Nephron (organoid): ENCODE results near the gene ASTN2.

Experiments used
- H3K27ac Mint-ChIP-seq, 3 experiments: 2 replicates each; pipeline ENCODE4 v1.8.0; 2020; ENCODE audit warnings: mixed read lengths in 3 of 3, mild to moderate bottlenecking in 2 of 3, moderate library complexity in 1 of 3
- H3K27me3 Mint-ChIP-seq: 2 replicates; pipeline ENCODE4 v1.8.0; 2021; ENCODE audit warnings: low read depth, mild to moderate bottlenecking, moderate library complexity, mixed read lengths
- H3K36me3 Mint-ChIP-seq: 2 replicates; pipeline ENCODE4 v1.8.0; 2020; ENCODE audit warnings: low read depth, mixed read lengths
- H3K4me1 Mint-ChIP-seq: 2 replicates; pipeline ENCODE4 v1.8.0; 2020; ENCODE audit warnings: mixed read lengths
- H3K4me3 Mint-ChIP-seq, 3 experiments: 2 replicates each; pipeline ENCODE4 v1.8.0; 2020; ENCODE audit warnings: mild to moderate bottlenecking in 3 of 3, mixed read lengths in 3 of 3, moderate library complexity in 2 of 3
- H3K9me3 Mint-ChIP-seq: 2 replicates; pipeline ENCODE4 v1.8.0; 2020; ENCODE audit warnings: mixed read lengths
- CTCF ChIP-seq, 3 experiments: fragments of 200-600 bp; sonication (generic); IDR thresholded peaks; one replicate each; pipeline ENCODE4 v1.5.0; 2021; ENCODE audit warnings: antibody characterized with exemption in 3 of 3; ENCODE audit not compliant: unreplicated experiment in 3 of 3

ASTN2 gene

DNA sequence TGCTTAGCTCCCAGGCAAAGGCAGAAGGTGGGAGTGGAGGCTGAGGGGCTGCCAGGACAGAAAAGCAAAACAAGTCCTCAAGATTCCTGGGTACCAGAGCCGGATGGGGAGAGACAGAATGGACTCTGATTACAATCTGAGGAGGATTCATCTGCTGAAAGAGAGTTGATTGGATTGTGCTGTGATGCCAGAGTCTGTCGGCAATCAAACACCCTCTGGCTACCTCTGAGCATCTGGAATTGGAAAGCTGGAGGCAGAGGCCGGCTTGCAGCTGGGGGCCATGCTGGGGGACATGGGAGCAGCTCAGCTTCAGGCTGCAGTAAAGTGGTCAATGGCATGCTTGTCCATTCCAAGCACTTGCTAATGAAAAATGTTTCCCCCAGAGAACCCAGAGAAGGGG, 59.3 kb downstream of the ASTN2 start:
- no peaks in the 10 kb centered on the region for H3K36me3 Mint-ChIP-seq
- H3K27me3 Mint-ChIP-seq: peaks cover 7% of the 10 kb centered on the region
- no peak for TF ChIP-seq CTCF (IDR thresholded peaks at IDR 0.05; ENCODE audit: unreplicated experiment in 3 of 3)
- no peak overlapping the region for H3K4me3 Mint-ChIP-seq
- peaks cover 12% of the 10 kb centered on the region for H3K4me1 Mint-ChIP-seq
- no peak overlapping the region for H3K27ac Mint-ChIP-seq
- H3K9me3 Mint-ChIP-seq: no peaks in the 10 kb centered on the region

- Mint-ChIP-seq H3K36me3 (no peaks in the 10 kb centered on the region), H3K4me3 (no peak overlapping the region), H3K27ac (no peak overlapping the region), H3K27me3 (peaks cover 7% of the 10 kb centered on the region), H3K9me3 (no peaks in the 10 kb centered on the region), H3K4me1 (peaks cover 7% of the 10 kb centered on the region)
- TF ChIP-seq CTCF (IDR thresholded peaks at IDR 0.05; ENCODE audit: unreplicated experiment in 3 of 3): no peak
These were observed 59.9 kb downstream of the ASTN2 start for GRCh38 chr9:117354997-117355396.

- Mint-ChIP-seq H3K36me3 (no peaks in the 10 kb centered on the region), H3K27me3 (peaks cover 4% of the 10 kb centered on the region), H3K9me3 (no peaks in the 10 kb centered on the region), H3K4me3 (no peak overlapping the region), H3K4me1 (peaks cover under 1% of the 10 kb centered on the region), H3K27ac (no peak overlapping the region)
- TF ChIP-seq CTCF (IDR thresholded peaks at IDR 0.05; ENCODE audit: unreplicated experiment in 3 of 3): no peak
These were observed 60.5 kb downstream of the ASTN2 start for GRCh38 chr9:117354244-117354847.

DNA sequence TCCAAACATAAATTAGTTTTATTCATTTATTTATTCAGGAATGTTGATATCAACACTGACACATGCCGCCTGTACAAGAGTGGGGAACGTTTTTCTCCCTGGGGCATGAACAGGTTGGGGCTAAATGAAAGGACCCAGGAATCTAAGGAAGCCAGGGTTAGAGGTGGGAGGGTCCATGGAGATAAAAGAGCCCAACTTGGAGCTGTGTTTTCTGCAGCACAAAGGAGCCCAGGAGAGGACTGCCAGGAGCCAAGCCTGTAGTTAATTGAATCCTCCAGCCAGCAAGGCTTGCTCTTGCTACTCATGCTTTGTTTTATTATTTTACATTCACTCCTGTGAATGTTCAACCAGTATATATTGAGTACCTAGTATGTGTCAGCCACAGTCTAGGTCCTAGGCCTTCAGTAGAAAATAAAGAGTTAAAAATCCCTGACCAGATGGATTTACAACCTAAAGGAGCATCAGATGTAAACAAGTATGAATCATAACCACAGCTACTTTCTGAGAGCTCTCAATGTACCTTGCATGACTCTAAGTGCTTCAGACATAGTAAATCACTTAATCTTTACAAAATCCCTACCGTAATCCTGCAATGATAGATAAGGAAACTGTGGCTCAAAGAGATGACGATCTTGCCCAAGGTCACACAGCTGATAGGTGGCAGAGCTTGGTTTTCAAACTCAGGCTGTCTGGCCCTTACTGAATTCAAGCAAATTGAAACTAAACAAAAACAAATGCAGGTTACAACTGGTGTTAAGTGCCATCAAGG, 69.8 kb downstream of the ASTN2 start:
- no peak overlapping the region for H3K4me3 Mint-ChIP-seq
- H3K27me3 Mint-ChIP-seq: no peaks in the 10 kb centered on the region
- no peaks in the 10 kb centered on the region for H3K4me1 Mint-ChIP-seq
- no peak for TF ChIP-seq CTCF (IDR thresholded peaks at IDR 0.05; ENCODE audit: unreplicated experiment in 3 of 3)
- no peaks in the 10 kb centered on the region for H3K36me3 Mint-ChIP-seq
- H3K9me3 Mint-ChIP-seq: no peaks in the 10 kb centered on the region
- no peak overlapping the region for H3K27ac Mint-ChIP-seq

GRCh38 chr9:117343427-117343826, 71.4 kb downstream of the ASTN2 start:
- H3K27me3 Mint-ChIP-seq: peaks cover 9% of the 10 kb centered on the region
- H3K9me3 Mint-ChIP-seq: no peaks in the 10 kb centered on the region
- H3K27ac Mint-ChIP-seq: no peak overlapping the region
- peaks cover 6% of the 10 kb centered on the region for H3K4me1 Mint-ChIP-seq
- TF ChIP-seq CTCF (IDR thresholded peaks at IDR 0.05; ENCODE audit: unreplicated experiment in 3 of 3): no peak
- no peak overlapping the region for H3K4me3 Mint-ChIP-seq
- H3K36me3 Mint-ChIP-seq: no peaks in the 10 kb centered on the region

DNA sequence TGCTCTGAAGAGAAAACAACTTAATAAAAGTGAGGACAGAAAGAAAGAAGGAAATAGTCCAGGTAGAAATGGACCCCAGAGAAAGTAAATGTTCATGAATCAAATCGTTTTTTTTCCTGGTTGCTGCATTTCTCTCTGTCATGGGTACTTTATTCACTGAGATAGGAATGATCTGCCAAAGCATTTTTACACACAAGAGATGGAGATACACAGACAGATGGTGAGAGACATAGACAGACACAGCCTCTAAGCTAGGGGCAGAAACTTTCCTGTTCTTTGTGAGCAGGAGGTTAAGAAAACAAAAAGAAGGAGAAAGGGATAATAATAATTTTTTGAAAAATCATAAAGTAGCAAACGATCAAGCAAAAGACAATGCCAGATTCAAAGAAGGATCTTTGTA, 73.7 kb downstream of the ASTN2 start:
- Mint-ChIP-seq H3K27ac (no peak overlapping the region), H3K27me3 (peaks cover 9% of the 10 kb centered on the region), H3K9me3 (no peaks in the 10 kb centered on the region), H3K36me3 (no peaks in the 10 kb centered on the region), H3K4me3 (no peak overlapping the region), H3K4me1 (peaks cover 6% of the 10 kb centered on the region)
- no peak for TF ChIP-seq CTCF (IDR thresholded peaks at IDR 0.05; ENCODE audit: unreplicated experiment in 3 of 3)
